Stimulated activated naive CD8-positive, alpha-beta T cell treated with anti-CD3 and anti-CD28 coated beads, Interleukin-15, amount 100 ng/mL, for 72 hours (primary cell): Measurements from ENCODE around the gene SIGLEC10.

Source experiments
- ATAC-seq: fragments of 150-1000 bp; cut with Tn5 transposase; 2 replicates; pipeline ENCODE4 v1.10.0; 2021; ENCODE audit warnings: mild to moderate bottlenecking, moderate library complexity
- DNase-seq, 2 donors: peaks; one replicate each; pipeline ENCODE4 v3.0.0; 2021 to 2022
- H3K27ac Mint-ChIP-seq, 2 donors: one replicate each; pipeline ENCODE4 v1.8.0; 2022; ENCODE audit warnings: mild to moderate bottlenecking in 2 of 2, mixed read lengths in 2 of 2, moderate library complexity in 2 of 2
- H3K27me3 Mint-ChIP-seq: one replicate; pipeline ENCODE4 v1.8.0; 2022; ENCODE audit warnings: mixed read lengths
- H3K4me1 Mint-ChIP-seq: one replicate; pipeline ENCODE4 v1.8.0; 2022; ENCODE audit warnings: mild to moderate bottlenecking, mixed read lengths
- H3K4me3 Mint-ChIP-seq, 2 donors: one replicate each; pipeline ENCODE4 v1.8.0; 2022; ENCODE audit warnings: mild to moderate bottlenecking in 2 of 2, mixed read lengths in 2 of 2, moderate library complexity in 1 of 2
- H3K9me3 Mint-ChIP-seq, 2 donors: one replicate each; pipeline ENCODE4 v1.8.0; 2022; ENCODE audit warnings: mixed read lengths in 2 of 2

The SIGLEC10 gene

DNA sequence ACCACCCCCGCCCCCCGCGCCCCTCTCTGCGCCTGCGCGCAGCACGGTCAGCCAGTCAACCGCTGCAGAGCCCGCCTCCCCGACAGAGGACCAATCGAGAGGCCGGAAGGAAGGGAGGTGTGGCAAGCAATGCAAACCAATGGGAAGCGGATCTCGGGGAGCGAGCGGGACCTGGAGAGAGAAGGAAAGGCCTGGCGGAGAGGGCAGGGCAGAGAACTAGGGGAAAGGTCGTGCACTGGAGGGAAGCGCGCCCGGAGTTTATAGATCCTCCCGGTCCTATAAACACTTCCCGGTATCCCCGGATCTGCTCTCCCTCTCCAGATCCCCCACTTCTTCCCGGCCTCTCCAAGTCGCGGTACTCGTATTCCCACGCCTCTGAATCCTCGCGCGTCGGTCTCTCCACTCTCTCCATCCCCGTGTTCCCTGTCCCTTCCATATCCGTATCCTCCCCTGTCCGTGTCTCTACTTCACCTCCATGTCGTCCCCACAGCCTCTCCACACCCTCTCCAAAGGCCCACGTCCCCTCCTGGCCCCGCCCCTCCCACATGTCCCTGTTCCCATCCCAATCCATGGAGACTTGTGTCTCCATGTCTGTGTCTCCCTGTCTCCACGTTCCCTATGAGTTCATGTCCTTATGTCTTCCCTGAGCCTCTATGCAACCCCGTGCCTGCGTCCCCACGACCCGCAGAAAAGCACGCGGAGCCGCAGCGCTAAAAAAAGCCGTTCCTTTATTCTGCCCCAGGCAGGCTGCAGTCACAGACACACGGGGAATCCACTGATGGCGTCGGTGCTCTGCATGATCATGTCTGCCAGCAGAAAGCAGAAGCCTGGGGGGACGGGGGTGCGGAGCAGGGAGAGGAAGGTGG is 50.8 kb downstream of the SIGLEC10 start:
- H3K9me3 Mint-ChIP-seq, result no peaks in the 10 kb centered on the region
- peaks cover 67% of the 10 kb centered on the region for H3K4me1 Mint-ChIP-seq
- peak overlapping the region; percentile 97 to 100 for H3K4me3 Mint-ChIP-seq
- DNase-seq, result peak; percentile 87 to 95
- ATAC-seq, result peak; percentile 66
- peak overlapping the region; percentile 97 to 98 for H3K27ac Mint-ChIP-seq
- H3K27me3 Mint-ChIP-seq, result no peaks in the 10 kb centered on the region

DNA sequence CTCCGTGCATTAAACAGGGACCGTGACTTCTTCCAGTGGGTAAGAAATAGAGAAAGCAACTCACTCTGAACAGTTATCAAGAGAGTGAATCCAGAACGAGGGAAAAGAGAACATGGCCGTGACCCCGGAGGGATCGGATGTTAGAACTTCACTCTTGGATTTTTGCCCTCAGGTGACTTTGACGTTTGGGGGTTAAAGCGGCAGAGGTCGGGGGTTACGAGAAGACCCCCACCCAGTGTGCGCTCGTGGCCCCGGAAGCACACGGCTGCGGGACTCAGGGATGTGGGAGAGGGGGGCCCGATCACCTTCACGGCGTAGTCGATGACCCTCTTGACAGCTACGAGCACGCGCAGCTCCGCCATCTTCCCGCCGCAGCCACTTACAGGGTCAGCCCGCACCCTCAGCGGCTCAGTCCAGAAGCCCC is 51.5 kb downstream of the SIGLEC10 start, which contains the start of gene ETFB:
ETFB (minus strand) TSS at position 424 of the 424 bp plus-strand sequence; CDS start at position 362, 62 bp downstream.
- H3K9me3 Mint-ChIP-seq, result no peaks in the 10 kb centered on the region
- DNase-seq, result no peak
- peaks cover 65% of the 10 kb centered on the region for H3K4me1 Mint-ChIP-seq
- peak within 1 kb of the TSS; percentile 97 to 100 for H3K4me3 Mint-ChIP-seq
- H3K27me3 Mint-ChIP-seq, result no peaks in the 10 kb centered on the region
- peak within 1 kb of the TSS; percentile 97 to 98 for H3K27ac Mint-ChIP-seq
- no peak for ATAC-seq

DNA sequence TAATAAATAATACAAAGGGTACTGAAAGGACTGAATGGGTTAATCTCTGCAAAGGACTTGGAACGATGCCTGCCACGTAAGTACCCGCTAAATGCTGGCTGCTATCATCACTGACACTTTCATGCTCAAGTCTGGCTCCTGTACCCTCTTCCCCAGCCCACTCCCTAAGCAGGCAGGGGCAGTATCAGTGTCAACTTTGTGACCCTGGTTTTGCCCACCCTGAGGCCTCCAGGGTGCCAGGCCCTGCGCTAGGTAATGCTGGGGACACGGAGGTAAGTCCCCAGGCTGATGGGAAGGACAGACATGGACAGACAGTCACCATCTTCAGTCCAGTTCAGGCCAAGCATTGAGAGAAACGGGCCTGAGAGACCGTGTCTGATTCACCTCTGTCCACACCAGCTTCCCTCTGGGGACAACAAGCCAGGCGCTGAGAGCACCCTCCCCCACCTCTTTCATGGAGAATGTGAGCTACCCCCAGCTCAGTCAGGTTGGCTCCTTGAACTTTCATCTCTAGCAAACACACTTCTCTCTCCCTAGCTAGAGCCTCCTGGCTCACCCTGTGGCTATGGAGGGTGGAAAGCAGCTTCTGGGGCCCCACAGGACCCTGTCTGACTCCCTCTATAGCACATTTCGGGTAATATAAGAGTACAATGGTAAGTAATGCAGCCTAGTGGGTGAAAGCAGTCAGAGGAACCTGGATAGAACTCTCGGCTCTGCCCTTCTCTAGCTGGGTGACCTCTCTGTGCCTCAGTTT is 52.1 kb downstream of the SIGLEC10 start:
- no peak for ATAC-seq
- H3K27ac Mint-ChIP-seq, result peak overlapping the region; percentile 97 to 98
- H3K27me3 Mint-ChIP-seq, result no peaks in the 10 kb centered on the region
- H3K4me3 Mint-ChIP-seq, result peak overlapping the region; percentile 97 to 100
- peaks cover 65% of the 10 kb centered on the region for H3K4me1 Mint-ChIP-seq
- H3K9me3 Mint-ChIP-seq, result no peaks in the 10 kb centered on the region
- DNase-seq, result peak in 1 of 2 donors; percentile 30

DNA sequence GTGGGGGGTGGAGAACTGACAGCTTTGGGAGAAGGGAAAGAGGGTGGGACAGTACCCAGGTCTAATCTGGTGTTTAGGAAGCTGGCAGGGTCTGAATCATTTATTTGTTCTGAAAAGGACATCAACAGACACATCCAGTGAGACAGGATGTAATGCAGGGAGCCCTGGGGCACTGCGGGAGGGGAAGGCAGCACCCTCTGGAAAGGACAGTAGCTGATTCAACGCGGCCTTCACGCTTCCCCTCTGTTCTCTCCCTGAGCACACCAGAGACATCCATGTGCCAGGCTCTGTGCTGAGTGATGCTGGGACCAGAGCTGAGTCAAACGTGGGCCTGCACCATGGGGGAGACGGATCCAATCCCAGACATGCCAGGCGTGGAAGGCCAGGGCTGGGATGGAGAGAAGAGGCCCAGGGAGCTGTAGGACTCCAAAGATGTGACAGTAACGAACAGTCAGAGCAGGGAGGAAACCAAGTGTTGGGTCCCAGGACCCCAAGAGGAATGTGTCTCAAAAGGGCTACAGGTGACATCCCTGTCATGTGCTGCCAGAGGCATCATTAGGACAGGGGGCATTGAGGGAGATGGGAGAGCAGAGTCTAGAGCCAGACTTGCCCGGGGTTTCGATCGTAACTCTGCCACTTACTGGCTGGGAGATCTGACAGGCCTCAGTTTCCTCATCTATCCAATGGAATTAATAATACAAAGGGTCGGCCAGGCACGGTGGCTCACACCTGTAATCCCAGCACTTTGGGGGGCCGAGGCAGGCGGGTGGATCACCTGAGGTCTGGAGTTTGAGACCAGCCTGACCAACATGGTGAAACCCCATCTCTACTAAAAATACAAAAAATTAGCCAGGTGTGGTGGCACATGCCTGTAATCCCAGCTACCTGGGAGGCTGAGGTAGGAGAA is 53.0 kb downstream of the SIGLEC10 start:
- H3K4me3 Mint-ChIP-seq, result peak overlapping the region; percentile 68 to 100
- no peaks in the 10 kb centered on the region for H3K27me3 Mint-ChIP-seq
- H3K4me1 Mint-ChIP-seq, result peaks cover 68% of the 10 kb centered on the region
- H3K9me3 Mint-ChIP-seq, result no peaks in the 10 kb centered on the region
- peak overlapping the region; percentile 33 to 61 for H3K27ac Mint-ChIP-seq
- DNase-seq (no peak), ATAC-seq (no peak)

DNA sequence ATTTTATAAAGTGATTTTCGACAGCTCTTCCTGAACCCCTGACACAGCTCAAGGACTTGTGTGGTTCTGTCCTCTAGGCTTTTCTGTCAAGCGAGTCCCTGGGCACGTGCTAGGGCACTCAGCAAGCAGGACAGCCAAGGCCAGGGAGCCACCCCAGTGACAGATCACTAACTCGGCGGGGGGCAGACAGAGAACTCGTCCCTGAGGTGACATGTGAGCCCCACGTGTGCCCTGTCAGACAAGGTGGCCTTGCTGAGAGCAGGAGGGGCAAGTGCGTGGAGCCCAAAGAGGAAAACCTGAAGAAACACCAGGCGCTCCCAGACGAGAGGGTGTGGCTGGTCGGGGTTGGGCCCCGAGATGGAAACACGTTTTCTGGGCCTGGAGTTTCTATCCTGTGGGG is 56.2 kb downstream of the SIGLEC10 start:
- H3K27ac Mint-ChIP-seq, result peak overlapping the region in 1 of 2 donors; percentile 63
- ATAC-seq, result no peak
- H3K9me3 Mint-ChIP-seq, result no peaks in the 10 kb centered on the region
- H3K4me3 Mint-ChIP-seq, result no peak overlapping the region
- no peaks in the 10 kb centered on the region for H3K27me3 Mint-ChIP-seq
- H3K4me1 Mint-ChIP-seq, result peaks cover 72% of the 10 kb centered on the region
- DNase-seq, result no peak
